Smooth muscle cell of the brain vasculature (primary cell): ENCODE measurements around the gene C19orf47.
"Not testable (repeated sequence)": the region's sequence is repeated elsewhere in the genome, so short reads cannot be mapped to it uniquely, and the experiment has no call there.

Experiments used
- DNase-seq: peaks from one replicate; pipeline ENCODE4 v3.0.0-alpha.2; 2012; ENCODE audit warnings: low read depth, low spot score

C19orf47 gene

GRCh38 chr19:40376286-40376862 is 28.2 kb upstream of the C19orf47 start:
- DNase-seq, result no peak

GRCh38 chr19:40374084-40374483 is 25.9 kb upstream of the C19orf47 start:
- no peak for DNase-seq

DNA sequence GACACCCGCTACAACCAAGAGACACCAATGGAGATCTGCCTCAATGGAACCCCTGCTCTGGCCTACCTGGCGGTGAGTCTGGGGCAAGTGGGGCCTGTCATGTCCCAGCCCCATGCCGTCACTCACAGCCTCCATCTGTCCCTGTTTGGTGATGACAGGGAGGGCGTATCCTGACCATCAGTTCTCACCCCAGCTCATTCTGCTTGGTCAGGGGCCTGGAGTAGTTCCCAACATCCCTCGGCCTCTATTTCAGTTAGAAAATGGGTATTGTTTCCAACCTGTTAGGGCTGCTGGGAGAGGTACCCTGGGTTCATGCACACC is 23.6 kb upstream of the C19orf47 start:
- no peak for DNase-seq

- DNase-seq, result no peak
Measured at GRCh38 chr19:40370997-40371801, 23.0 kb upstream of the C19orf47 start.

DNA sequence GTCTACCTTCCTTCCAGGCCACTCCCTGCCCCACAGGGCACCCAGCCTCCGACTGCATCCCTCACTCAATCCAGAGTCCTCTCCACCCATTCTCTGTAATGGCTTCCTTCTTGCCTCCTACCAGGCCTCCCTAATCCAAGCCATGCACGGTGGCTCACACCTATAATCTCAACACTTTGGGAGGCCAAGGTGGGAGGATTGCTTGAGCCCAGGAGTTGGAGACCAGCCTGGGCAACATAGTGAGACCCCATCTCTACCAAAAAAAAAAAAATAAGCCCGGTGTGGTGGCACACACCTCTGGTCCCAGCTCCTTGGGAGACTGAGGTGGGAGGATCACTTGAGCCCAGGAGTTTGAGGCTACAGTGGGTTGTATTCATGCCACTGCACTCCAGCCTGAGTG is 22.1 kb upstream of the C19orf47 start:
- not testable (repeated sequence) for DNase-seq

GRCh38 chr19:40369797-40370196 is 21.6 kb upstream of the C19orf47 start:
- no peak for DNase-seq

DNA sequence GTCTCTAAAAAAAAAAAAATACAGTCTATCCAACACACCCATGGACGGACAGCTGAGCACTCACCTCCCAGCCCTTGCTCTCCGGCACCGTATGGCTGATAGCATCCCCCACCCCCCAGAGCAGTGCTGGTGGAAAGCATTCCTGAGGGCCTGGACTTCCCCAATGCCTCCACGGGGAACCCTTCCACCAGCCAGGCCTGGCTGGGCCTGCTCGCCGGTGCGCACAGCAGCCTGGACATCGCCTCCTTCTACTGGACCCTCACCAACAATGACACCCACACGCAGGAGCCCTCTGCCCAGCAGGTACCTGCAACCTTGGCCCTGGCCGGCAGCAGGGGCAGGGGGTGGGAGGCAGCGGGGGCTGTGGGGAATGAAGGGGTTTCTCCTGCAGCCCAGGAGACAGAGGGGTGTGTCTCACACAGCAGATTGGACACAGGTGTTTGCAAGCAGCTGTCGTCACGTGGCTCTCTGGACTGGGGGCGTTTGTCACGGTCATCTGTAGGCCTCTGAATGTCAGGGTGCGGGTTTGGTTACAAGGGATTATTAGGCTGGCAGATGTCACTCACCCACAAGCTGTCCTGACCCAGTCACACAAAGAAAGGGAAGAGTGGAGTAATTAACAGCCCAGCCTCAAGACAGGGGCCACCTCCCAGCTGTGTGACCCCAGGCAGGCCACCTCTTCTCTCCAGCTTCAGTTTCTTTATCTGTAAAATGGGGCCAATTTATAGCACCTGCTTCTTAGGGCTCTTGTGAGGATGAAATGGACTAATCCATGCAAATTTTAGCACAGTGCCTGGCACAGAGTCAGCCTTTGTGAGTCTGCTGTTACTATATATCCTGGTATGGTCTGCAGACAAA is 19.6 kb upstream of the C19orf47 start:
- DNase-seq, result no peak

DNA sequence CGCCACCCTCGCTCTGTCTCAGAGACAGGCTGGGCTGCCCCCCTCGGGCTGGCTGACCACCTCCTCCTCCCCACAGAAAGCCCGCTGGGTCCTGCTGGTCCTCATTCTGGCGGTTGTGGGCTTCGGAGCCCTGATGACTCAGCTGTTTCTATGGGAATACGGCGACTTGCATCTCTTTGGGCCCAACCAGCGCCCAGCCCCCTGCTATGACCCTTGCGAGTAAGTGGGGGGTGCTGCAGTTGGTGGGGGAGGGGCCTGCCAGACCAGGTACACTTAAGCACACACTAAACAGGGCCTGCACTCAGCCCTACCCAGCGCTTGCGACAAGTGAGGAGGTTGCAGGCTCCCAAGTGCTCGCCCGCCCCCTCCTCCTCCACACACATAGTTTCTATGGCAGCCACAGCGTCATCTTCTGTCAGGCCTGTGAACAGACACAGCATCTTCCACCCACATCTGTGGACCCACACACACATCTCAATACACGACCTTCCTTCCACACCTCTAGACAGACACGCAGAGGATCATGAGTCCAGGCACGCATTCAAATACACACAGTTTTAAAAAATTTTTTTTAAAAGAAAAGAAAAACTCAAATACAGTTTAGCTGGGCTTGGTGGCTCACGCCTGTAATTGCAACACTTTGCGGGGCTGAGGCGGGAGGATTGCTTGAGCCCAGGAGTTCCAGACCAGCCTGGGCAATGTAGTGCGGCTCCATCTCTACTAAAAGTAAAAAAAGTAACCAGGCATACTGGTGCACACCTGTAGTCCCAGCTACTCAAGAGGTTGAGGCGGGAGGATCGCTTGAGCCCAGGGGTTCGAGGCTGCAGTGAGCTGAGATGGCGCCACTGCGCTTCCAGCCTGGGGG is 18.7 kb upstream of the C19orf47 start:
- no peak for DNase-seq

- peak; percentile 35 for DNase-seq
Measured at GRCh38 chr19:40365613-40366401, 17.6 kb upstream of the C19orf47 start.

GRCh38 chr19:40365010-40365409 is 16.8 kb upstream of the C19orf47 start:
- DNase-seq, result no peak

DNA sequence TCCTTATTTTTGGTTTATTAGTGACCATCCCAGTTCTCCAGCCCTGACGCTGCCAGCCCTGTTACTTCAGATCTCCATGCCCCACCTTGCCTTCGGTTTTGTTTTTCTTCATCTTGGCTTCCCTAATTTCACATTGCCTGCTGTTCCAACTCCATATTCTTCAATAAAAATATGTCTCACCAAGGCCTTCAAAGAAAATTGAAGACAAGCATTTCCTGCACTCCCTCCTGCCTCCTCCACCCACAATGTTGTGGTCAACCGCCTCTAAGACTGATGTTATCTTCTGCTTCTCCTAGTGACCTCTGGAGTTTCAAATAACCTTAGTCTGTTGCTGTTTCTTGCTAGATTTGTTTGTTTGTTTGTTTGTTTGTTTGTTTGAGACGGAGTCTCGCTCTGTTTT is 14.9 kb upstream of the C19orf47 start:
- no peak for DNase-seq

- DNase-seq, result no peak
Measured at GRCh38 chr19:40362160-40362559, 14.0 kb upstream of the C19orf47 start.

GRCh38 chr19:40360708-40361241 is 12.6 kb upstream of the C19orf47 start:
- no peak for DNase-seq

DNA sequence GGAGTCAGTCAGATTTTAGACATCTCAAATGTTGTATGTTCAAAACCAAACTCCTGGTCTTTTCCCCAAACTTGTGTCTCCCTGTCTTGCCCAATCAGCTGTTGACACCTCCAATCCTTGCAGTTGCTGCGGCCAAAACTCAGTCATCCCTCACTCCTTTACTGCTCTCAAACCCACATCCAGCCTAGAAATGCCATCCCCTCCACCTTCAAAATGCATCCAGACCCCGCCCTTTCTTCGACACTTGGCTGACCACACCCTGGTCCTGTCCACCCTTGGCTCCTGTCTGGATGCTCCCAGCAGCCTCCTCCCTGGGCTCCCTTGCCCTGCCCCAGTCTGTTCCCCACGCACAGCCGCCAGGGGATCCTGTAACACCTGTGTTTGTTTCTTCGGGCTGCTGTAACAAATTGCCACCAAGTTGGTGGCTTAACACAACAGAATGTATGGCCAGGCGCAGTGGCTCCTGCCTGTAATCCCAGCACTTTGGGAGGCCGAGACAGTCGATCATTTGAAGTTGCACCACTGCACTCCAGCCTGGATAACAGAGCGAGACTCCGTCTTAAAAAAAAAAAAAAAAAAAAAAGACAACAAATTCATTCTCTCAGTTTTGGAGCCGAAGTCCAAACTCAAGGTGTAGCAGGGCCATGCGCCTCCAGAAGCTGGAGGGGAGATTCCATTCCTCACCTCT is 12.0 kb upstream of the C19orf47 start:
- DNase-seq, result no peak

DNA sequence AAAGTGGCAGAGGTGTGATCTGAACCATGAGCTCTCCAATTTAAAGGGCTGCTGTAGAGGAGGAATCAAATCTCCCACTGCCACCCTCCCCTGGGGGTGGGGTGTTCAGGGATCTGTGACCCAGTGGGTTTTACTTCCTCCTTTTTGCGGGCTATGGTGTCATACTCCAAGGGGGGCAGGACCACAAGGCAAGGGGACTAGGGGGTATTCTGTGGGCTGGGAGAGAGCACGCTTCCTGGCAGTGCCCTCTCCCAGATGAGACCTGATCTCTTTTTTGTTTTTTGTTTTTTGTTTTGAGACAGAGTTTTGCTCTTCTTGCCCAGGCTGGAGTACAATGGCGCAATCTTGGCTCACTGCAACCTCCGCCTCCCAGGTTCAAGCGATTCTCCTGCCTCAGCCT is 10.6 kb upstream of the C19orf47 start:
- DNase-seq, result no peak

GRCh38 chr19:40357640-40358039 is 9.4 kb upstream of the C19orf47 start:
- no peak for DNase-seq

DNA sequence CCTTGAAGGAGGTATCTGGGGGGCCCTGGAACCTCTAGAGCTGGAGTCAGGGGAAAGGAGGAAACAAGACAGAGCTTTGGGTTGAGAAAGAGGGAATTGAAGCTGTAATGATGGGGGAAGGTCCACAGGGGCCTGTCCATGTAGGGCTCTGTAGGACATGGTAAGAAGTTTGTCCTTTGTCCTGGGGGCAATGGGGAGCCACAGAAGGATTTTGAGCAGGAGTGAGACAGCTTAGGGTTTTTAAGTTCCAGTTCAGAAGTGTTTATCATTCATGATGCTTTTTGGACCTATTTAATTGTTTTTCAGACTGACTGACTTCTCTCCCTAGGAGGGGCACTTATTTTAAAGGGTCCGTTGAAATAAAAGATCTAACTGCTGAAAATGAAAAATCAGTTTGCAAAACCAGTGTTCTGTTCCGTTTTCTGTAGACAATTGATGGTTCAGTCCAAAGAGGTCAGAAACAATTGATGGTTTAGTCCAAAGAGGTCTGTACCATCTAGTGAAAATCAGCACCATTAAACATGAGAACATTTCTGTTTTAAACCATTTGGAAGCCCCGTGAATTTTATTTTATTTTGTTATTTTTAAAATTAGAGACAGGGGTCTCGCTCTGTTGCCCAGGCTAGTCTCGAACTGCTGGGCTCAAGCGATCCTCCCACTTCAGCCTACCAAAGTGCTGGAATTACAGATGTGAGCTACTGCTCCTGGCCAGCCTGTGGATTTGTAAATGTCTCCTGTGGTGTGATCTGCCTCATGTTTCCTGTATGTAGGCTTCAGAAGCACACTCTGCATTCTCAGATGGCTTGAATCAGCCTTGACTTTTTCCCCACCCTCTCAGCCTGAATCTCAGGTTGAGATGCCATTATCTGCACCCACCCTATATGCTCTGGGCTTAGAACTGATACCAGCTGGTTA is 8.7 kb upstream of the C19orf47 start:
- DNase-seq, result peak; percentile 60

GRCh38 chr19:40355975-40356680 is 7.9 kb upstream of the C19orf47 start:
- DNase-seq, result no peak
